Ascending aorta (tissue), 2 donors: Measurements from ENCODE around the gene MAEA. TPM values are rescaled to one million over a fixed set of nuclear protein-coding genes. Genes with fewer than 3 reads are reported as not detected.

Experiments used
- DNase-seq, 2 donors: peaks; one replicate each; pipeline ENCODE4 v3.0.0-alpha.2; 2019; ENCODE audit warnings: low spot score in 2 of 2
- H3K27ac ChIP-seq, 2 donors: fragments of 200-600 bp; sonication (generic); one replicate each; pipeline ENCODE4 v1.5.1; 2016 to 2017; ENCODE audit warnings: mild to moderate bottlenecking in 1 of 2
- H3K27me3 ChIP-seq: fragments of 200-600 bp; sonication (generic); one replicate; pipeline ENCODE4 v1.5.1; 2017
- H3K36me3 ChIP-seq, 2 donors: fragments of 200-600 bp; sonication (generic); one replicate each; pipeline ENCODE4 v1.5.1; 2016
- H3K4me1 ChIP-seq, 2 donors: fragments of 200-600 bp; sonication (generic); one replicate each; pipeline ENCODE4 v1.5.1; 2016 to 2017; ENCODE audit warnings: mild to moderate bottlenecking in 1 of 2
- H3K4me3 ChIP-seq, 2 donors: fragments of 200-600 bp; sonication (generic); one replicate each; pipeline ENCODE4 v1.5.1; 2016 to 2017; ENCODE audit warnings: mild to moderate bottlenecking in 1 of 2
- H3K9me3 ChIP-seq, 2 donors: fragments of 200-600 bp; sonication (generic); one replicate each; pipeline ENCODE4 v1.5.1; 2016
- intact Hi-C: fragments of 100-400 bp; cut with DNase I; formaldehyde crosslinking; loops from one replicate; pipeline ENCODE4 v1.15.1; 2023
- total RNA-seq: library from RNA; depleted of rRNA; stranded (reverse); fragments of >200 nt; gene quantifications from one replicate; pipeline ENCODE4 v1.1.0, GENCODE V29; 2016
- TF ChIP-seq, protein P1 (sequence below), 3 experiments: fragments of 200-600 bp in 2 of 3; fragments of 450-650 bp in 1 of 3; sonication (generic) in 2 of 3; IDR thresholded peaks; one replicate each; pipeline ENCODE4 v1.5.1; 2016 to 2019; ENCODE audit warnings: antibody characterized with exemption in 3 of 3, mild to moderate bottlenecking in 1 of 3, moderate library complexity in 1 of 3

MAEA gene
- total RNA-seq, 1 donor from 2014 or later = 56.3 TPM

- intact Hi-C loops = loop anchor here (1.0 to 5.0 kb wide), 11 partner anchors 41 to 624 kb away; partner anchors contain the start of genes FGFRL1, LETM1, MAEA and NSD2
- H3K27me3 ChIP-seq = no peaks in the 10 kb centered on the region
- peaks cover 30 to 46% of the 10 kb centered on the region in 2 donors for H3K4me1 ChIP-seq
- DNase-seq = peak in 1 of 2 donors; percentile 85
- TF ChIP-seq, protein P1, sequence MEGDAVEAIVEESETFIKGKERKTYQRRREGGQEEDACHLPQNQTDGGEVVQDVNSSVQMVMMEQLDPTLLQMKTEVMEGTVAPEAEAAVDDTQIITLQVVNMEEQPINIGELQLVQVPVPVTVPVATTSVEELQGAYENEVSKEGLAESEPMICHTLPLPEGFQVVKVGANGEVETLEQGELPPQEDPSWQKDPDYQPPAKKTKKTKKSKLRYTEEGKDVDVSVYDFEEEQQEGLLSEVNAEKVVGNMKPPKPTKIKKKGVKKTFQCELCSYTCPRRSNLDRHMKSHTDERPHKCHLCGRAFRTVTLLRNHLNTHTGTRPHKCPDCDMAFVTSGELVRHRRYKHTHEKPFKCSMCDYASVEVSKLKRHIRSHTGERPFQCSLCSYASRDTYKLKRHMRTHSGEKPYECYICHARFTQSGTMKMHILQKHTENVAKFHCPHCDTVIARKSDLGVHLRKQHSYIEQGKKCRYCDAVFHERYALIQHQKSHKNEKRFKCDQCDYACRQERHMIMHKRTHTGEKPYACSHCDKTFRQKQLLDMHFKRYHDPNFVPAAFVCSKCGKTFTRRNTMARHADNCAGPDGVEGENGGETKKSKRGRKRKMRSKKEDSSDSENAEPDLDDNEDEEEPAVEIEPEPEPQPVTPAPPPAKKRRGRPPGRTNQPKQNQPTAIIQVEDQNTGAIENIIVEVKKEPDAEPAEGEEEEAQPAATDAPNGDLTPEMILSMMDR (IDR thresholded peaks at IDR 0.05) = no peak
- H3K4me3 ChIP-seq = peak within 1 kb of the TSS; percentile 90 to 95
- peaks cover 0 to 8% of the 10 kb centered on the region in 2 donors for H3K36me3 ChIP-seq
- peak within 1 kb of the TSS; percentile 95 to 99 for H3K27ac ChIP-seq
- H3K9me3 ChIP-seq = peaks cover 0 to 8% of the 10 kb centered on the region in 2 donors
Measured at GRCh38 chr4:1248245-1249147, 41.2 kb upstream of the MAEA start, which contains the start of gene CTBP1. CTBP1 (minus strand) TSS chr4:1249130; CDS start chr4:1241331, 7,799 bp downstream.

- H3K36me3 ChIP-seq = peaks cover 0 to 7% of the 10 kb centered on the region in 2 donors
- peaks cover 25 to 40% of the 10 kb centered on the region in 2 donors for H3K4me1 ChIP-seq
- TF ChIP-seq, protein P1 (IDR thresholded peaks at IDR 0.05) = no peak
- peak overlapping the region; percentile 90 to 95 for H3K27ac ChIP-seq
- no peaks in the 10 kb centered on the region for H3K27me3 ChIP-seq
- intact Hi-C loops = loop anchor here (1.0 to 5.0 kb wide), 9 partner anchors 42 to 623 kb away; partner anchors contain the start of genes FGFRL1, LETM1, NSD2 and SLBP
- peaks cover 0 to 13% of the 10 kb centered on the region in 2 donors for H3K9me3 ChIP-seq
- H3K4me3 ChIP-seq = peak overlapping the region; percentile 78 to 95
- DNase-seq = peak in 1 of 2 donors; percentile 90
Measured at GRCh38 chr4:1249148-1249730, 40.5 kb upstream of the MAEA start.

- intact Hi-C loops = loop anchor here (1.0 to 5.0 kb wide), 9 partner anchors 43 to 622 kb away; partner anchors contain the start of genes FGFRL1, LETM1, NSD2 and SLBP
- H3K9me3 ChIP-seq = peaks cover 0 to 18% of the 10 kb centered on the region in 2 donors
Measured at GRCh38 chr4:1249731-1250526, 39.8 kb upstream of the MAEA start.

DNA sequence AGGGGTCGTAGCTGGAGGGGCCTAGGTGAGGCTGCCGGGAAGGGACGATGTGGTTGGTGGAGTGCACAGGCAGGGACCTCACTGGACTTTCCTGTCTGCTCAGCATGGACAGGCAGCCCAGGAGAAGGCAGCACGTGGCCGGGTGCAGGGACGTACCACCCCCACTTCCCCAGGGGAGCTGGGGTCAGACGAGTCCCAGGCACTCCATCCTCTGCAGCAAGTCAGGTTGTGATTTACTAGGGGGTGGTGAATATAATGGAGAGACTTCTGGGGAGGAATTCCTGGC lies 39.2 kb upstream of the MAEA start:
- H3K4me3 ChIP-seq = no peak overlapping the region
- intact Hi-C loops = no loop called here
- peaks cover 24 to 28% of the 10 kb centered on the region in 2 donors for H3K4me1 ChIP-seq
- H3K27ac ChIP-seq = no peak overlapping the region
- DNase-seq = no peak
- peaks cover 0 to 18% of the 10 kb centered on the region in 2 donors for H3K9me3 ChIP-seq
- TF ChIP-seq, protein P1 (IDR thresholded peaks at IDR 0.05) = no peak
- peaks cover 0 to 7% of the 10 kb centered on the region in 2 donors for H3K36me3 ChIP-seq
- H3K27me3 ChIP-seq = no peaks in the 10 kb centered on the region

More at GRCh38 chr4:1249731-1250526, 39.8 kb upstream of the MAEA start:
- H3K4me3 ChIP-seq = peak overlapping the region; percentile 78 to 95
- H3K27me3 ChIP-seq = no peaks in the 10 kb centered on the region
- H3K27ac ChIP-seq = peak overlapping the region; percentile 90 to 95
- peaks cover 0 to 7% of the 10 kb centered on the region in 2 donors for H3K36me3 ChIP-seq
- peak in 1 of 2 donors; percentile 63 for DNase-seq
- TF ChIP-seq, protein P1 (IDR thresholded peaks at IDR 0.05) = no peak
- H3K4me1 ChIP-seq = peaks cover 25 to 34% of the 10 kb centered on the region in 2 donors
